ENCODE measurements around the gene SERHL2. TPM values are rescaled to one million over a fixed set of nuclear protein-coding genes. Genes with fewer than 3 reads are reported as not detected.

SERHL2 gene
- polyA plus RNA-seq, 1 donor (not counting 4 experiments of a cell fraction or from before 2014, with no cell fraction given): 2.5 TPM

DNA sequence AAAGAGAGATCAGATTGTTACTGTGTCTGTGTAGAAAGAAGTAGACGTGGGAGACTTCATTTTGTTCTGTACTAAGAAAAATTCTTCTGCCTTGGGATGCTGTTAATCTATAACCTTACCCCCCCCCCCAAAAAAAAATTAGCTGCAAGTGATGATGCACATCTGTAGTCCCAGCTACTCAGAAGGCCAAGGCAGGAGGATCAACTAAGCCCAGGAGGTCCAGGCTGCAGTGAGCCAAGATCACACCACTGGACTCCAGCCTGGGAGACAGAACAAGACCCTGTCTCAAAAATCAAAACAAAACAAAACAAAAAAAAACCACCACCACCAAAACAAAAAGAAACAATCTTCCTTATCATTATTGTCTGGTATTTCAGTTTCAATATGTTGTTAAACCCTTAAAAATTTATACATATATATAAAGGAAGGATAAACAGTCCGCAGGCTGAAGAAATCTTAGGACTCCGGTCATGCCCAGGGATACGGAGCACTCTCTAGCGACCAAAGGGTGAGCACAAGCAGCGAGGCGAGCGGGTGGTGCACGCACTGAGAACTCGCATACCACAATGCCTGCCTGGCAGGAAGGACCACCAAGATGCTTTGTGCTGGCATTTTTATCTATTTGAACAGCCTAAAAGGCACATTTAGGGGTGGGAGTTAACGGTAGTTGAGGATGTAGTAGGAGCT lies 54.5 kb downstream of the SERHL2 start:
- Histone ChIP-seq H3K27me3 (ENCODE audit: control insufficient read depth, extremely low read depth, insufficient read depth, low read length) (no peaks in the 10 kb centered on the region), H3K9me1 (ENCODE audit: control insufficient read depth, extremely low read depth, insufficient read depth, low read length) (peaks cover 10% of the 10 kb centered on the region), H3K27ac (ENCODE audit: control insufficient read depth, insufficient read depth, low read length) (peak overlapping the region; percentile 79), H4K20me1 (ENCODE audit: control insufficient read depth, extremely low read depth, insufficient read depth, low read length) (peaks cover 7% of the 10 kb centered on the region), H3K4me3 (ENCODE audit: control insufficient read depth in 2 of 3, extremely low read depth in 1 of 3, insufficient read depth in 2 of 3, low read depth in 1 of 3, low read length in 3 of 3) (no peak overlapping the region), H3K9ac (ENCODE audit: control insufficient read depth, extremely low read depth, insufficient read depth, low read length) (peak overlapping the region; percentile 71), H3K79me2 (ENCODE audit: control insufficient read depth, insufficient read depth, low read length) (peaks cover 93% of the 10 kb centered on the region), H3K36me3 (ENCODE audit: control insufficient read depth in 2 of 2, extremely low read depth in 1 of 2, insufficient read depth in 2 of 2, low read length in 2 of 2) (peaks cover 12 to 21% of the 10 kb centered on the region in 2 experiments), H3K9me3 (ENCODE audit: control insufficient read depth, low read depth, low read length) (no peaks in the 10 kb centered on the region), H3K4me2 (ENCODE audit: control insufficient read depth, extremely low read depth, insufficient read depth, low read depth, low read length) (peak overlapping the region; percentile 78), H3K4me1 (ENCODE audit: control insufficient read depth, extremely low read depth, insufficient read depth, low read length) (peaks cover 27% of the 10 kb centered on the region), H2AFZ (ENCODE audit: control insufficient read depth, low read length) (no peak overlapping the region)
- DNase-seq (ENCODE audit: low read depth, low spot score) (no peak), FAIRE-seq (no peak)
- dilution Hi-C loops (cut with MboI; ENCODE audit: extremely low pct_ligation_motif_present, low sequenced_read_pairs): no loop called here
- TF ChIP-seq EZH2 (IDR thresholded peaks at IDR 0.05; ENCODE audit: low read length): no peak
- TF ChIP-seq, protein P1, sequence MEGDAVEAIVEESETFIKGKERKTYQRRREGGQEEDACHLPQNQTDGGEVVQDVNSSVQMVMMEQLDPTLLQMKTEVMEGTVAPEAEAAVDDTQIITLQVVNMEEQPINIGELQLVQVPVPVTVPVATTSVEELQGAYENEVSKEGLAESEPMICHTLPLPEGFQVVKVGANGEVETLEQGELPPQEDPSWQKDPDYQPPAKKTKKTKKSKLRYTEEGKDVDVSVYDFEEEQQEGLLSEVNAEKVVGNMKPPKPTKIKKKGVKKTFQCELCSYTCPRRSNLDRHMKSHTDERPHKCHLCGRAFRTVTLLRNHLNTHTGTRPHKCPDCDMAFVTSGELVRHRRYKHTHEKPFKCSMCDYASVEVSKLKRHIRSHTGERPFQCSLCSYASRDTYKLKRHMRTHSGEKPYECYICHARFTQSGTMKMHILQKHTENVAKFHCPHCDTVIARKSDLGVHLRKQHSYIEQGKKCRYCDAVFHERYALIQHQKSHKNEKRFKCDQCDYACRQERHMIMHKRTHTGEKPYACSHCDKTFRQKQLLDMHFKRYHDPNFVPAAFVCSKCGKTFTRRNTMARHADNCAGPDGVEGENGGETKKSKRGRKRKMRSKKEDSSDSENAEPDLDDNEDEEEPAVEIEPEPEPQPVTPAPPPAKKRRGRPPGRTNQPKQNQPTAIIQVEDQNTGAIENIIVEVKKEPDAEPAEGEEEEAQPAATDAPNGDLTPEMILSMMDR (optimal IDR thresholded peaks at IDR 0.05 in 1 of 3, IDR thresholded peaks at IDR 0.05 in 1 of 3, conservative IDR thresholded peaks at IDR 0.05 in 1 of 3; ENCODE audit: extremely low read depth in 1 of 3, insufficient read depth in 2 of 3, low read length in 3 of 3): no peak

DNA sequence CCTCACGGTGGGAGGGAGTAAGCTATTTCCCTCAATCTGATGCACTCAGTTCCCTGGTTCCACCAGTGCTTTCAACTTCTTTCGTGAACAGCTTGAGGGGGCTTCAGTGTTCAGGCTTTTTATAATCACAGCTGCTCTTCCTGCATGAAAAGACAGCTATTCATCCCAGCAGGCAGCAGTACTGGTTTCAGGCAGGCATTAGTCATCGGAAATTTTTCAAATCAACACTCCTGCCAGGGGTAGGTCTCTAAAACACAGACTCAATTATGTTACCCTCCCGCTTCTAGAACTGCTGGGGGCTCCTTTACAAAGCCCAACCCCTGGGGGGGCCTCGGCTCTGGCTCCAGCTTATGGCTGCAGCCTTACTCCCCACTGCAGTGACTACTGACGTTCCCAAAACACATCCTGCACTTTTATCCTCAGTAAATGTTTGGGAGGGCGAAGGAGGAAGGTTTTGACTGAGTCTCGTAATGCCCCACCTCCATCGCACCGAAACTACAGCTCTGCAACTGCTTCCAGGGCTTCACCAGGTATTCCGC lies 55.1 kb downstream of the SERHL2 start:
- no peaks in the 10 kb centered on the region for H3K27me3 ChIP-seq (ENCODE audit: control insufficient read depth, extremely low read depth, insufficient read depth, low read length)
- FAIRE-seq (peak; percentile 81), DNase-seq (ENCODE audit: low read depth, low spot score) (no peak)
- peaks cover 91% of the 10 kb centered on the region for H3K79me2 ChIP-seq (ENCODE audit: control insufficient read depth, insufficient read depth, low read length)
- peak overlapping the region; percentile 71 for H3K9ac ChIP-seq (ENCODE audit: control insufficient read depth, extremely low read depth, insufficient read depth, low read length)
- peak overlapping the region; percentile 78 for H3K4me2 ChIP-seq (ENCODE audit: control insufficient read depth, extremely low read depth, insufficient read depth, low read depth, low read length)
- peak overlapping the region in 2 of 3 experiments; percentile 16 to 51 for H3K4me3 ChIP-seq (ENCODE audit: control insufficient read depth in 2 of 3, extremely low read depth in 1 of 3, insufficient read depth in 2 of 3, low read depth in 1 of 3, low read length in 3 of 3)
- H3K9me1 ChIP-seq (ENCODE audit: control insufficient read depth, extremely low read depth, insufficient read depth, low read length): peaks cover 10% of the 10 kb centered on the region
- H3K27ac ChIP-seq (ENCODE audit: control insufficient read depth, insufficient read depth, low read length): peak overlapping the region; percentile 79
- peaks cover 28% of the 10 kb centered on the region for H3K4me1 ChIP-seq (ENCODE audit: control insufficient read depth, extremely low read depth, insufficient read depth, low read length)
- dilution Hi-C loops (cut with MboI; ENCODE audit: extremely low pct_ligation_motif_present, low sequenced_read_pairs): no loop called here
- H3K36me3 ChIP-seq (ENCODE audit: control insufficient read depth in 2 of 2, extremely low read depth in 1 of 2, insufficient read depth in 2 of 2, low read length in 2 of 2): peaks cover 12 to 21% of the 10 kb centered on the region in 2 experiments
- H4K20me1 ChIP-seq (ENCODE audit: control insufficient read depth, extremely low read depth, insufficient read depth, low read length): peaks cover 7% of the 10 kb centered on the region
- TF ChIP-seq, protein P1 (optimal IDR thresholded peaks at IDR 0.05 in 1 of 3, IDR thresholded peaks at IDR 0.05 in 1 of 3, conservative IDR thresholded peaks at IDR 0.05 in 1 of 3; ENCODE audit: extremely low read depth in 1 of 3, insufficient read depth in 2 of 3, low read length in 3 of 3): no peak
- TF ChIP-seq EZH2 (IDR thresholded peaks at IDR 0.05; ENCODE audit: low read length): no peak
- no peaks in the 10 kb centered on the region for H3K9me3 ChIP-seq (ENCODE audit: control insufficient read depth, low read depth, low read length)
- H2AFZ ChIP-seq (ENCODE audit: control insufficient read depth, low read length): no peak overlapping the region

Data from keratinocyte (primary cell).